ENCODE data around the gene FLT1. TPM values are rescaled to one million over a fixed set of nuclear protein-coding genes. Genes with fewer than 3 reads are reported as not detected.

Gene FLT1
- 0.05 TPM in 1 of 5 replicates, not detected in the others for total RNA-seq (2022; extraction: Qiagen RNA extraction; ENCODE audit: low read depth)

GRCh38 chr13:28494778-28495537 is at the start of gene FLT1:
Gene FLT1 (minus strand): TSS chr13:28495128. CDS start chr13:28494843, 285 bp downstream.

Other genes with a start within 250 kb of the FLT1 start
- 102 to 126 TPM (median 115 TPM) in 5 replicates for gene POMP, start 164.0 kb upstream of the FLT1 start, total RNA-seq (2022; extraction: Qiagen RNA extraction; ENCODE audit: low read depth)
- 1.8 to 2.3 TPM (median 1.9 TPM) in 5 replicates for gene SLC46A3, start 223.8 kb upstream of the FLT1 start, total RNA-seq (2022; extraction: Qiagen RNA extraction; ENCODE audit: low read depth)